GM19328 (cell line): ENCODE results near the gene ZNRD2.

Experiments used
- ATAC-seq: cut with Tn5 transposase; IDR thresholded peaks from one replicate; pipeline ENCODE4 v1.9.1; 2021; ENCODE audit warnings: mild to moderate bottlenecking, moderate library complexity; ENCODE audit not compliant: unreplicated experiment

The ZNRD2 gene

DNA sequence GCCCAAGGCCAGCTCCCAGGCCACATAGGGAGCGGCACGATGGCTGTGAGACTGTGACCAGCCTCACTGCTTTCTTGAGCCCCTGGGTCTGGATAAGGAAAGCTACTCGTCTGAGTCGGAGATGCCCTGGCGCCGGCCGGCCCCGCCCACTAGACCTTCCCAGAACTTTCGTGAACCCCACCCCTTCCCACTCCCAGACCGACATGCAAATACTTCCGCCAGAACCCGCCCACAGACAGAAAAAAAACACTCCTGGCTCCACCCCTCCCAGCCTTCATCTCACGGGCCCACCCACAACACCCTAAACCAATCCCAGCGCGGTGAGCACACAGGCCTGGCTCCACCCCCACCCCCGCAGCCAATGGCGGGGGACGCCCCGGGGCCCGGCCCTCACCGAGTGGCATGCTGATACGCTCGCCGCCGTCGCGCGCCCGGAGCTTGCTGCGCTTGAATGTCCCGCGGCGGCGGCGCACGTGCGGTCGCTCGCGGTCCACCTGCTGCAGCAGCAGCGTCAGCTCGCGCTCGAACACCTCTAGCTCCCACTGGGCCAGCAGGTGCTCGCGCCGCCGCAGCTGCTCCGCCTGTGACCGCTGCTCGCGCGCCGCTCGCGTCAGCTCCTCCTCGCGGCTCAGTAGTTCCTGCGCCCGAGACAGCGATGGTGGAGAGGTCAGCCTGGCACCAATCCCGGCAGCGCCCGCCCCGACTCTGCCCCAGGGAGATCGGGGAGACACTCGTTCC lies 36.8 kb downstream of the ZNRD2 start:
- ATAC-seq: no peak

DNA sequence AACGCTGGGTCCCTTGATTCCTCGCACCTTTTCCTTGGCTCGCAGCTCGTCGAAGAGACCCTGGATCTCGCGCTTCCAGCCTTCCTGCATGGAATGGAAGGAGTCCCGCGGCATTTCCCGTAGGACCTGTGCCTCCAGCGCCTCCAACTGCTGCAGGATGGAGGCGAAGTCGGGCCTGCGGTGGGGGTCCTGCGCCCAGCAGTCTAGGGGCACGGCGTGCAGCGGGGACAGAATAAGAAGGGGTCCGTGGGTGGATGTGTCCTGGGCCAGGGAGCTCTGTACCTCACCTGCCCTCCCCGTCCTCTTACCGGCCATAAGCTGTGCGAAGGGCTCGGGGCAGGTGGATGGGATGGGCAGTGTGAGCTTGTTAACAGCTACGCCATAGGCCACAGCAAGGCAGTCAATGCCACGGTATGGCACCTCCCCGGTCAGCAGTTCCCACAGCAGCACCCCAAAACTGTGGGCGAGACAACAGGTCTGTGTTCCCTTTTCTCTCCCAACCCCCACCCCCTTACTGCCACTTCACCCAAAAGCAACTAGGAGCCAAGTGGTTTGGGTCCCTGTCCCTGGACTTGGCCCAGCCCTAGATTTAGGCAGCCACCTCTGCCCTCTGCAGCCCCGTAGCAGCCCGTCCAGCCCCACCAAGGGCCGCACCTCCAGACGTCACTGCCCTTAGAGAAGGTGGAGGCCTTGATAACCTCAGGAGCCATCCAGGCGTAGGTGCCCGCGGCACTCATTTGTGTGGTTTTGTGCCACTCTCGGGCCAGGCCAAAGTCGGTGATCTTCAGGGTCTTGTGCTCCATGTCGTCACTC lies 37.5 kb downstream of the ZNRD2 start:
- ATAC-seq: no peak

DNA sequence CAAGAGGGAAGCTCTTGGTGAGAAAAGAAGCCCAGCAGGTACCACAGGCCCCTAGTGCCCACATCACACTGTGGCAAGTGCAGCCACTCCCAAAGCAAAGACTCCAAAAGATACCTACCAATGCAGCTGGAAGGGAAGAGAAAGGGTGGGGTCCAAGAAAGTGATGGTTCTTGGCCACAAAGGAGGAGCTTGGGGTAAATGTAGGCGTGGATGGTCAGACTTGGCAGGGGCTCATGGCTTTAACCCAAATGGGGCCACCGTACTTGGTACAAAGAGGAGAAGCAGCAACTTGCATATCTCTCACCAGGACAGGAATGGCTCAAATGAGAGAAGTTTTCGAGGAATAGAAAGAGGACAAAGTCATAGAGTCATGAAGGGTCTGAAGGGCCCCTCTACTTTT lies 39.0 kb downstream of the ZNRD2 start:
- no peak for ATAC-seq

DNA sequence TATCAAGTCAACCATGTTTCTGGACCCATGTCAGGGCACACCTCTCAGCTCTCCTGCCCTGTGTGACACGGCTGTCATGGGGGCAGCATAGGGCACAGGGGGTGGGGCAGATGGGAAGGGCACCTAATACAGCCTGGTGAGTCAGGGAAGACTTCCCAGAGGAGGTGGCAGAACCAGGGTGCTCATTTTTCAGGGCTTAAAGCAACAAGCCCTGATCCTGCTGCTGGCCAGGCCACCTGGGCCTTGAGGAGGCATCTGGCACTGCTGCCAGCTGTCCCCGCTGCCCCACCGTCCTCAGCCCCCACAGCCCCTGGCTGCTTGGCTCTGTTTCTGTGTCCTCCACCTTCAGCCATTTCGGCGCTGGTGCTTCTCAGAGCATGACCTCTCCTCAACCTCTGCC lies 39.4 kb downstream of the ZNRD2 start:
- ATAC-seq: no peak

DNA sequence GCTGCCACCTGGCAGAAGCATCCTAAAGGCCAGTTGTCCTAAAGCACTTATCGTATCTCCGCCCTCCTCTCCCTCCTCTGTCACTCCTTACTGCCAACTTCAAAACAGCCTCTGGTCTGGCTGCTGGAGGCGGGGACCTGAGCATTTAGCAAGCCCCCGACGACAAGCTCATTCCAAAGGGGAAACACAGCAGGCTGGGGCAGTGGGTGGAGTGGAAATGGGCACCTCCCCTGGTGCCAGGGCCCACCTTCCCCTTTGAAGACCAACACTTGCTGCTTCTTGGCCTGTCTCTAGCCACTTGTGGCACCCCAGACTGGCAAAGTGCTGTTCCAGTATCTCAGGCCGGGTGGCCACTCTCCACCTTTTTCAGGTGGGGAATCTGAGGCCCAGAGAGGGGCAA lies 40.1 kb downstream of the ZNRD2 start:
- ATAC-seq: no peak

DNA sequence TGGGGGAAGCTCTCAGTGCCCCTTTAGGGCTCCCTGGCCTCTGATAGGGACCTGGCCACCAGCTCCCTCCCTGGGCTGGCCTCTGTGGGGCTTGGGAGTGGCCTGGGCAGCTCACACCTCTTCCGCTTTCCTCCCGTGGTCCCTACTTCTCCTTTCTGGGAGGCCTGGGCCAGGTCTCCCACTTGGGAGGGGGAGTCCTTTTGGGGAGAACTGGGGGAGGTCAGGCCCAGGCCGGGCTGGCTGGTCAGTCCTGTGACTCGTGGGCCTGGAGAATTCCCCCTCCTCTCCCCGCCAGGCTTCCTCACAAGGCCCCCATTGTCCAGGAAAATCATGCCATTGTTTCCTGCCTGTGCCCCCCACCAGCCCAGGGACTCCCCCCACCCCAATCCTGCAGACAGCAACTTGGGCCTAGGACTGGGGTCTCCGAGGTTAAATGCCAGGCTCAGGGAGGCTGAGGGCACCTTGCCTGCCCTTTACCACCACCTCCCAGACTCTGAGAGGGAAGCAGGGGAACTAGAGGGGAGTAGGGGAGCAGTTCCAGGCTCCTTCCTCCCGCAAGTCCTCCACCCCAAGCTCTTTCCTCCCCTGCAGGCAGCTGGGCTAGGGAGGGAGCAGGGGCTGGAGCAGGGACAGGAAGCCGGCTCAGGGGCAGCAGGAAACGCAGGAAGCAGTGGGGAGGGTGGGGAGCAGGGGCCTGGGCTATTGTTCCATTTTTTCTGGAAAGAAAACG lies 40.9 kb downstream of the ZNRD2 start:
- no peak for ATAC-seq

DNA sequence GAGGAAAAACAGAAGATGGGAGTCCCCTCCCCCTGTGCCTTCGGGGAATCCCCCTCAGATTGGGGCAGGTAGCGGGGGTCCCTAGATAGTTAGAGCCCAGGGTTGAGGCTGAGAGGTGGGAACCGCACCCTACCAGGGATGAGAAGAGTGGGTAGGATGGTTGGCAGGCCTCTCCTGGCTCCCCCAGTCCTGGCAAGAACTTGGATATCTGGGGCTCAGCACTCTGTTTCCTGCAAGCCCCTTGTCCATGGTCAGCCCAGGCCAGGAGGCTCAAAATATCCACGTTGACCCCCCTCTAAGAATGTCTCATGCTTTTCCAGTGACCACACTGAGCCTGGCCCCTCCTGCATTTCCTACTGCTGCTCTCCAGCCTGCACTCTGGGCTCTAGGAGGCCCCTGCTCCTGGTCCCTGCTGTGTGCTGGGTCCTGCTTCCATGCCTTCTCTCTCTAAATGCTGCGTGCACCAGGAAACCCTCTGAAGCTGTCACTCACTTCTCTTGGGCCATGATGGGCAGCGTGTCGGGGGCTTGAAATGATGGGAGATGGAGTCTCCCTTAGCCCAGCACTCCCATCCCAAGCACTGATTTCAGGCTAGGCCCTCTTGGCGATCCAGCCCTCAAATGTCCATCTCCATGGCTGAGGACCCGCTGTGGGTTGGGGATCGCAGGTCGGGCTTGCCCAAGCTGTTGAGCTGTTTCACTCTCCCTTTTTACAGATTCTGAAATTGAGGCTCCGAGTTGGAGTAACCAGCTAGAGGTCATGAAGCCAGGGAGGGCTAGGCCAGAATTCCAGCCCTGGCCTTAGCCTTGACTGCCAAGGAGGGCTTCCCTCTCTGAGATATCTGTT lies 41.7 kb downstream of the ZNRD2 start:
- ATAC-seq: no peak

DNA sequence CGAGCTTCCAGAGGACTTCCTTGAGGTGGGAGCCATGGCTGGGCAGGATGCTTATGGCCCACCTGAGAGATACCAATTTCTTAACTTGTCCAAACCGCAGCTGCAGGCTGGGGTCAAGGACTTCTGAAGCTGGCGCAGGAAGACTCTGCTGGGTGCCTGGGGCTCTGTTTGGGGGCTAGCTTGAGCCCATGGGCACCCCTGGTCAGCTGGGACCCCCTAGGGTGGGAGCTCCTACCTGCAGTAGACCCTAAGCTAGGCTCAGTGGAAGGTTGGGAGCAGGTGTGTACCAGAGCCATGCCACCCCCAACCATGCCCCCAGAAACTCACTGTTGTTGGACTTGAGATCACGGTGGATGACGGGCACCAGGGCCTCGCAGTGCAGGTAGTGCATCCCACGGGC lies 42.4 kb downstream of the ZNRD2 start:
- no peak for ATAC-seq

DNA sequence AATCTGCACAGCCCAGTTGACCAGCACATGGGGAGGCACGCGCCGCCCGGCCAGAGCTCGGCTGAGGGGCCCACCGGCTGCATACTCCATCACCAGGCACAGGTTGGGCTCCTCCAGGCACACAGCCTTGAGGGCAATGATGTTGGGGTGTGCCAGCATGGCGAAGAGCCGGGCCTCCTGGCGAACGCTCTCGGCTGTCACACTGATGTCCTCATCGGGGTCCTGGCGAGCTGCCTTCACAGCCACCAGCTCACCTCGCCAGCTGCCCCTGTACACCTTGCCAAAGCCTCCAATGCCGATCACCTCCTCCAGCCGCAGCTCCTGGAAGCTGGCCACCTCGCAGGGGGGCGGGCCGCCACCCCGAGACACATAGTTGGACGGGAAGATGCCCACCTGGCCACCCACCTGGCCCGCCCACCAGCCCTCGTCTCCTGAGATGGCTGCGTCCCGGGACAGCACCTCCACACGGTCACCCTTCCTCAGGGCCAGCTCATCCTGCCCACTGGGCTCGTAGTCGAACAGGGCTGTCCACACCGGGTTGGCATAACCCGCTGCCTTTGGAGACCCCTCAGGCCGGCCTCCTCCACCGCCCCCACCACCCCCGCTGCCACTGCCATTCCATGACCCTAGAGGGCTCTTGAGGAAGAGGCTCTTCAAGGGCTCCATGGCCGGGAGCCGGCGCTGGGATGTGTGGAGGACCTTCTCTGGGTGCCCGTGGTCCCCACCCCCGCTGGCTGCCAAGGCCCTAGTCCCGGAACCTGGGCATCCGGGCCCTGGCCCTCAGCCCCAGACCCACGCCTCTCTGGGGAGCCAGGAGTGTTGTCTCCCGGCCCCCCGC lies 43.0 kb downstream of the ZNRD2 start:
- no peak for ATAC-seq

DNA sequence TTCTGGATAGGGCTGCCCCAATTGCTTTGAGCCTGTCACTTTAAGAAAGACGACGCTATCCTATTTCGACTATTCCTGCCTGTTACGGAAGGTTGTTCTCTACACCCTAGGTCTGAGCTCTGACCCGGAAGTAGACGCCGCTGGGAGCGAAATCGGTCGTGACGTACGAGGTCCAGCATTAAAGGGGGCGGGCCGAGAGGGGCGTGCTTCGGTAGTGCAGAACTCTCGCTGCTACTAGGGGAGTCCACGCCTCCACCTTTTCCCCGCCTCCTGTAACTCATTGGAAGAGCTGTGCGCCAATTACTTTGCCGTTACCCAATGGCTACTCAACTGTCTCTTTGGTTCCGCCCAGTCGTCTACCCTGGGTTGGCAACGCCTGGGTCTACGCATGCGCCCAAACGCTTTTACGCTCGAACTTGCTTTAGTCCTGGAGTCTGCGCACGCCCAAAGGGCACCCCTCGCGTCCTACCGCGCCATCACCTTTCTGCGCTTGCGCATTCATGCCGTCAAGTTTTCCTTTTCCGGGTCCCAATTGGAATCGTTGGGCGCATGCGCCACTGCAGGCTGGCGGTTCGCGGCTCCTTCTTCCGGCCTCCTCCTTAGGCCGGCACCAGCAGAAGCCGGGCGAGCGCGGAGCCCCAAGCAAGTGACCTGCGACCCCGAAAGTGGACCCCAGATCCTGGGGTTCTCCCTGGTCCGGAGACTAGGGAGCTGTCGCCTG lies 45.1 kb downstream of the ZNRD2 start, which contains the start of gene PCNX3:
Gene PCNX3, plus strand, starts transcription at position 548 of the 721 bp plus-strand sequence. CDS start 536 bp downstream, outside the sequence.
- peak; percentile 81 for ATAC-seq

DNA sequence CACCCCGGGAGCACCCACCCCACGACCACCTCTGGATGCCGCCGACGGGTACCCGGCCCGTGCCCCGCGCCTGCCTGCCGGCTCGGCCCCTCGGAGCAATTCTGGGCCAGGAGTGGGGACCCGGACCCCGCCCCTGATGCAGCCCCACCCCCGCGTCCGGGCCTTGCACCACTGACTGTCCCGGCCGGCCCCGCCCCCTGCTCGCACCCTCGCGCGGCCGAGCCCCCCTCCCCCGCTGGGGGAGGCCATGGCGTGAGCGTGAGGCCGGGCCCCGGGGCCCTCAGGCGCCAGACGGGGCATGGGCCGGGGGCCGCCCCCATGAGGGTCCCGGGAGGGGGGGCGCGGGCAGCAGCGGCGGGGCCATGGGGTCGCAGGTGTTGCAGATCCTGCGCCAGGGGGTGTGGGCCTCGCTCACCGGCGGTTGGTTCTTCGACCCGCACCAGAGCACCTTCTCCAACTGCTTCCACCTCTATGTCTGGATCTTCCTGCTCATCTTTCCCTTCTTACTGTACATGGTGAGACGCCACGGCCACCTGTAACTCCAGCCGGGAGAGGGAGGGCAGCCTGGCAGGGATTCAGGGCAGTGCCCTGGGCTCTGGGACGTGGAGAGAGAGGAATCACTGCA lies 45.8 kb downstream of the ZNRD2 start:
- ATAC-seq: peak; percentile 4

DNA sequence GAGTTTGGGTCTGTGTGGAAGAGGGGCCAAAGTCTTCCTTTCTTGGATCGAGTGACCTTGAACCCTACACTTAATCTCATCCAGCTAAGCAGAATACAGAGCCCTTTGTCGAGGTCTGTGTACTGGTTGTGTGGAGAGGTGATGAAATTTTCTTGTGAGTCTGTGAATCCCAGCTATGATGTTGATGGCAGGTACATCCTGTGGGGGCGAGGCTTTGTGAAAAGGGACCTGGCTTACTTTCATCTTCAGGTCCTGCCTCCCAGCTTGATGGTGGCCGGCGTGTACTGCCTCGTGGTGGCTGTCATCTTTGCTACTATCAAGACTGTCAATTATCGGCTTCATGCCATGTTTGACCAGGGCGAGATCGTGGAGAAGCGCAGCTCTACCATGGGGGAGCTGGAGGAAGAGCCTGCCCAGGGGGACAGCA lies 46.3 kb downstream of the ZNRD2 start:
- no peak for ATAC-seq

DNA sequence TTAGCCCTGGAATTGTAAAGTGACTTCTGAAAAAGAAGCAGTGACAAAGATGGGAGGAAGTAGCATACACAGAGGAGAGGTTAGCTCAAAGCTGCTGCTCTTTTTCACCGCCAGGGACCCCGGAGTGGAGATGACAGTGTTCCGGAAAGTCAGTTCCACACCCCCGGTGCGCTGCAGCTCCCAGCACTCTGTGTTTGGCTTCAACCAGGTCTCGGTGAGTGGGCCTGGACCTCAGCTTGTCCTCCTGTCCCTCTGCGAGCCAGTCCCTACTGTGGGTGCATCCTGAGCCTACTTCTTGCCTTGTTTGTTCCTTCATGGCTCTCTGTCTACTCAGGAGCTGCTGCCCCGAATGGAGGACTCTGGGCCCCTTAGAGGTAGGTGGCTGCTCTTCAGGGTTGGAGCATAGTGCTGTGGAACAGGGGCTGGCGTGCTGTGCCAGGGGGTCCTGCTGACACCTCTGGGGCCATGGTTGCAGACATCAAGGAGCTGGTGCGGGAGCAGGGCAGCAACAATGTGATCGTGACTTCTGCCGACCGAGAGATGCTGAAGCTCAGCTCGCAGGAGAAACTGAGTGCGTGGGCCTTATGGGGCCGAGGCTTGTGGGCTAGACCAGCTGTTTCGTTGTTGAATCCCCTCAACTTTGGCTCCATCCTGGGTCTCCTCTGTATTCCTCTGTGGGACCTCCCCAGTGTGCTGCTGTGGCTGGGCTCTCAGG lies 47.0 kb downstream of the ZNRD2 start:
- ATAC-seq: no peak

DNA sequence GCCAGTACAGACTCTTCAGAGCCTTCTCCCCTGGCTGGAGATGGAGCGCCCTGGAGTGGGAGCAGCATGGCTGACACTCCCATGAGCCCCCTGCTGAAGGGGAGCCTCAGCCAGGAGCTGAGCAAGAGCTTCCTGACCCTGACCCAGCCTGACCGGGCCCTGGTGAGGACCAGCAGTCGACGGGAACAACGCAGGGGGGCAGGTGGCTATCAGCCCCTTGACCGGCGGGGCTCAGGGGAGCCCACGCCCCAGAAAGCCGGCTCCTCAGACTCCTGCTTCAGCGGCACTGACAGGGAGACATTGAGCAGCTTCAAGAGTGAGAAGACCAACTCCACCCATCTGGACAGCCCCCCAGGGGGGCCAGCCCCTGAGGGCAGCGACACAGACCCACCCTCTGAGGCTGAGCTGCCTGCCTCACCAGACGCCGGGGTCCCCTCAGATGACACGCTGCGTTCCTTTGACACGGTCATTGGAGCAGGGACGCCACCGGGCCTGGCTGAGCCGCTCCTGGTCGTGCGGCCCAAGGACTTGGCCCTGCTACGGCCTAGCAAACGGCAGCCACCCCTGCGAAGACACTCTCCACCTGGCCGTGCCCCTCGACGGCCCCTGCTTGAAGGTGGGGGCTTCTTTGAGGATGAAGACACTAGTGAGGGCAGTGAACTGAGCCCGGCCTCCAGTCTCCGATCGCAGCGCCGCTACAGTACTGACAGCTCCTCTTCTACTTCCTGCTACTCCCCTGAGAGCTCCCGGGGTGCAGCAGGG lies 47.9 kb downstream of the ZNRD2 start:
- ATAC-seq: no peak

DNA sequence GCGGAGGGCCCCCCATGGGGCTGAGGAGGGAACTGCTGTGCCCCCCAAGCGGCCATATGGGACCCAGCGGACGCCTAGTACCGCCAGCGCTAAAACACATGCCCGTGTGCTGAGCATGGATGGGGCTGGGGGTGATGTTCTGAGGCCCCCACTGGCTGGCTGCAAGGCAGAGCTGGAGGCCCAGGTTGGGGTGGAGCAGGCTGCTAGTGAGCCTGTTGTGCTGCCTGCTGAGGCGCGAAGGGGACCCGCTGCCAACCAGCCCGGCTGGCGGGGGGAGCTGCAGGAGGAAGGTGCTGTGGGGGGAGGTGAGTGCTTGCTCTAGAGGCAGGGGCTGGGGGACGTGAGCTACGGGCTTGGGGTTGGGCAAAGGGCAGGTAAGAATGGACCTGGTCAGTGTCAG lies 48.5 kb downstream of the ZNRD2 start:
- ATAC-seq: no peak

DNA sequence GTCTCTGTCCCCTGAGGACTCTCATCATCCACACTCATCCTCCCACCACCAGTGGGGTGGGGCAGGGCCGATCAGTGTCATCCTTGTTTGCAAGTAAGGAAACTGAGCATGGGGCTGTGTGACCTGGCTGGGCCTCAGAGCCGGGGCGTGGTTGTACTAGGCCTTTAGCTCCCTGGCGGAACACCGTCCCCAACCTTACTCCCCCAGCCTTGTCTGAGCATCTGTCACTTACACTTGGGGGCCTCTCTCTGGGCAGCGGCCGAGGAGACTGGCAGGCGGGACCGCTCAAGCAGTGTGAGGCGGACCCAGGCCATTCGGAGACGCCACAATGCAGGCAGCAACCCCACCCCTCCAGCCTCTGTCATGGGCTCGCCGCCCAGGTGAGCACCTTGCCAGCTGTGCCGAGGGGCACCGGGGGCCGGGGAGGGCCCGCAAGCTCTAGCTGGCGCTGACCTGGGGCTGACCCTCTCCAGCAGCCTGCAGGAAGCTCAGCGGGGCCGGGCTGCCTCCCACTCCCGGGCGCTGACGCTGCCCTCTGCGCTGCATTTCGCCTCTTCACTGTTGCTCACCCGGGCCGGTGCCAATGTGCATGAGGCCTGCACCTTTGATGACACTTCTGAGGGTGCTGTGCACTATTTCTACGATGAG lies 49.1 kb downstream of the ZNRD2 start:
- ATAC-seq: no peak

DNA sequence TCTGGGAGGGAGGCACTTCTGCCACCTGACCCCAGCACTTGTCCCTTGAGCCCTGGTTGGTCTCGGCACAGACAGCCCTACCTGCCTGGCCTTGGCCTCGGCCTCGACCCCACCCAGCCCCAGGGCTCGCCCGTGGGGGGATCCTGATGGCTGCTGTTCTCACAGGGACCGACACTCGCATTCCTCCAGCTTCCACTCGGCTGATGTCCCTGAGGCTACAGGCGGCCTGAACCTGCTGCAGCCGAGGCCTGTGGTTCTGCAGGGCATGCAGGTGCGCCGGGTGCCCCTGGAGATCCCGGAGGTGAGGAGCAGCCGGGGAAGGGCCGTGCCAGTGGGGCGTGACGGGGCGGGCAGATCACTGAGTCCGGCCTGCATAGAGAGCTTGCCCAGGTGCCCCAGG lies 50.4 kb downstream of the ZNRD2 start:
- no peak for ATAC-seq
